H9 (cell line): ENCODE results near the gene SYNPO2. TPM values are rescaled to one million over a fixed set of nuclear protein-coding genes. Genes with fewer than 3 reads are reported as not detected.
A peak's percentile ranks its signal among the peaks of the same experiment; 100 is the strongest.

ENCODE experiments used
- DNase-seq: peaks from one replicate; pipeline ENCODE4 v3.0.0-alpha.2; 2017
- H2AFZ ChIP-seq: one replicate; pipeline ENCODE4 v1.6.1; 2013; ENCODE audit warnings: mild to moderate bottlenecking, low read length, control low read depth, moderate library complexity
- H2AK5ac ChIP-seq: 2 replicates; pipeline ENCODE4 v1.6.1; 2013; ENCODE audit warnings: low read length, control low read depth, mixed read lengths; ENCODE audit not compliant: insufficient read length
- H2BK120ac ChIP-seq: one replicate; pipeline ENCODE4 v1.6.1; 2013; ENCODE audit warnings: low read depth, mild to moderate bottlenecking, low read length, control low read depth, inconsistent platforms; ENCODE audit not compliant: poor library complexity, severe bottlenecking
- H2BK12ac ChIP-seq: 2 replicates; pipeline ENCODE4 v1.6.1; 2013; ENCODE audit warnings: low read length, control low read depth, mixed read lengths, low read depth; ENCODE audit not compliant: insufficient read length
- H2BK15ac ChIP-seq: 2 replicates; pipeline ENCODE4 v1.6.1; 2013; ENCODE audit warnings: low read depth, low read length, control low read depth
- H2BK20ac ChIP-seq: one replicate; pipeline ENCODE4 v1.6.1; 2013; ENCODE audit warnings: low read depth, mild to moderate bottlenecking, low read length, control low read depth, inconsistent platforms; ENCODE audit not compliant: poor library complexity, severe bottlenecking
- H2BK5ac ChIP-seq: 2 replicates; pipeline ENCODE4 v1.6.1; 2013; ENCODE audit warnings: low read length, control low read depth, mixed read lengths; ENCODE audit not compliant: insufficient read length
- H3K14ac ChIP-seq: 2 replicates; pipeline ENCODE4 v1.6.1; 2013; ENCODE audit warnings: low read length, control low read depth; ENCODE audit not compliant: insufficient read depth
- H3K18ac ChIP-seq: 2 replicates; pipeline ENCODE4 v1.6.1; 2013; ENCODE audit warnings: low read depth, mild to moderate bottlenecking, mixed read lengths, low read length, control low read depth; ENCODE audit not compliant: insufficient read length
- H3K23ac ChIP-seq: 2 replicates; pipeline ENCODE4 v1.6.1; 2013; ENCODE audit warnings: low read length, control low read depth, mixed read lengths, low read depth; ENCODE audit not compliant: insufficient read length
- H3K23me2 ChIP-seq: 2 replicates; pipeline ENCODE4 v1.6.1; 2013; ENCODE audit warnings: low read depth, mild to moderate bottlenecking, mixed read lengths, low read length, control low read depth; ENCODE audit not compliant: insufficient read length, poor library complexity, severe bottlenecking
- H3K27ac ChIP-seq: 2 replicates; pipeline ENCODE4 v1.5.1; 2013; ENCODE audit warnings: low read length, control low read depth, mixed read lengths, low read depth; ENCODE audit not compliant: insufficient read length
- H3K27me3 ChIP-seq: 2 replicates; pipeline ENCODE4 v1.6.1; 2013; ENCODE audit warnings: low read length, control low read depth, inconsistent platforms; ENCODE audit not compliant: insufficient read depth
- H3K4ac ChIP-seq: 2 replicates; pipeline ENCODE4 v1.6.1; 2013; ENCODE audit warnings: low read depth, mild to moderate bottlenecking, control low read depth, inconsistent platforms, low read length, moderate library complexity
- H3K4me1 ChIP-seq: 2 replicates; pipeline ENCODE4 v1.6.1; 2013; ENCODE audit warnings: low read length, control low read depth, inconsistent platforms; ENCODE audit not compliant: insufficient read depth
- H3K4me2 ChIP-seq: 2 replicates; pipeline ENCODE4 v1.6.1; 2013; ENCODE audit warnings: low read length, control low read depth, mixed read lengths; ENCODE audit not compliant: insufficient read length, insufficient read depth
- H3K56ac ChIP-seq: 2 replicates; pipeline ENCODE4 v1.6.1; 2013; ENCODE audit warnings: low read depth, mild to moderate bottlenecking, mixed read lengths, low read length, control low read depth; ENCODE audit not compliant: insufficient read length
- H3K79me1 ChIP-seq: 2 replicates; pipeline ENCODE4 v1.6.1; 2013; ENCODE audit warnings: low read depth, mild to moderate bottlenecking, moderate library complexity, low read length, control low read depth, inconsistent platforms; ENCODE audit not compliant: insufficient read depth, poor library complexity, severe bottlenecking
- H3K79me2 ChIP-seq: 2 replicates; pipeline ENCODE4 v1.6.1; 2013; ENCODE audit warnings: low read length, control low read depth, inconsistent platforms; ENCODE audit not compliant: insufficient read depth
- H3K9ac ChIP-seq: 2 replicates; pipeline ENCODE4 v1.6.1; 2013; ENCODE audit warnings: low read length, control low read depth, mixed read lengths; ENCODE audit not compliant: insufficient read length; ENCODE audit errors: extremely low read depth
- H3K9me3 ChIP-seq: one replicate; pipeline ENCODE4 v1.6.1; 2013; ENCODE audit warnings: low read depth, low read length, inconsistent platforms; ENCODE audit not compliant: control insufficient read depth
- H3T11ph ChIP-seq: one replicate; pipeline ENCODE4 v1.6.1; 2013; ENCODE audit warnings: mild to moderate bottlenecking, low read length, control low read depth, inconsistent platforms
- H4K20me1 ChIP-seq: one replicate; pipeline ENCODE4 v1.6.1; 2013; ENCODE audit not compliant: control insufficient read depth, insufficient read length, insufficient read depth
- H4K5ac ChIP-seq: 2 replicates; pipeline ENCODE4 v1.6.1; 2013; ENCODE audit warnings: low read depth, mild to moderate bottlenecking, mixed read lengths, low read length, control low read depth; ENCODE audit not compliant: insufficient read length
- H4K8ac ChIP-seq: replicated peaks from 2 replicates; pipeline ENCODE4 v1.6.1; 2013; ENCODE audit warnings: low read length, control low read depth, mixed read lengths, low read depth; ENCODE audit not compliant: insufficient read length
- H4K91ac ChIP-seq: 2 replicates; pipeline ENCODE4 v1.6.1; 2013; ENCODE audit warnings: low read depth, mild to moderate bottlenecking, moderate library complexity, mixed read lengths, low read length, control low read depth; ENCODE audit not compliant: insufficient read length
- H3K27ac Mint-ChIP-seq, 3 experiments: 2 replicates in 2 of 3; 3 replicates in 1 of 3; pipeline ENCODE4 v1.8.0; 2020 to 2021; ENCODE audit warnings: mixed read lengths in 3 of 3, mild to moderate bottlenecking in 1 of 3, moderate library complexity in 1 of 3
- H3K27me3 Mint-ChIP-seq: 2 replicates; pipeline ENCODE4 v1.8.0; 2021; ENCODE audit warnings: low read depth, mild to moderate bottlenecking, moderate library complexity, mixed read lengths
- H3K36me3 Mint-ChIP-seq, 3 experiments: 2 replicates in 2 of 3; 3 replicates in 1 of 3; pipeline ENCODE4 v1.8.0; 2020 to 2021; ENCODE audit warnings: low read depth in 3 of 3, mixed read lengths in 3 of 3; ENCODE audit not compliant: insufficient read depth in 1 of 3
- H3K4me1 Mint-ChIP-seq, 2 experiments: 2 replicates each; pipeline ENCODE4 v1.8.0; 2020; ENCODE audit warnings: mixed read lengths in 2 of 2
- H3K4me3 Mint-ChIP-seq, 2 experiments: 2 replicates in 1 of 2; 3 replicates in 1 of 2; pipeline ENCODE4 v1.8.0; 2020 to 2021; ENCODE audit warnings: mild to moderate bottlenecking in 2 of 2, mixed read lengths in 2 of 2, moderate library complexity in 1 of 2
- H3K9me3 Mint-ChIP-seq, 2 experiments: 2 replicates in 1 of 2; 3 replicates in 1 of 2; pipeline ENCODE4 v1.8.0; 2020; ENCODE audit warnings: mild to moderate bottlenecking in 2 of 2, mixed read lengths in 2 of 2, moderate library complexity in 1 of 2
- WGBS: extraction: QIAGEN DNeasy Blood & Tissue Kit; methylation state at CpG from one replicate; pipeline ENCODE4 v1.1.7; 2013; ENCODE audit warnings: missing lambda C conversion rate, low lambda C conversion rate, mixed read lengths; ENCODE audit not compliant: insufficient read length; ENCODE audit errors: extremely low coverage; 5-methylcytosine and 5-hydroxymethylcytosine counted together
- total RNA-seq: library from RNA; stranded (reverse); gene quantifications from 2 replicates; pipeline ENCODE4 v1.2.1, GENCODE V29; 2021
- TF ChIP-seq, protein P1 (sequence below): fragments of 200-600 bp; sonication (generic); conservative IDR thresholded peaks from 3 replicates; pipeline ENCODE4 v1.8.0; 2021; ENCODE audit warnings: antibody characterized with exemption, mild to moderate bottlenecking

SYNPO2 gene
- total RNA-seq, 1 experiment from 2014 or later = 1.1 TPM

DNA sequence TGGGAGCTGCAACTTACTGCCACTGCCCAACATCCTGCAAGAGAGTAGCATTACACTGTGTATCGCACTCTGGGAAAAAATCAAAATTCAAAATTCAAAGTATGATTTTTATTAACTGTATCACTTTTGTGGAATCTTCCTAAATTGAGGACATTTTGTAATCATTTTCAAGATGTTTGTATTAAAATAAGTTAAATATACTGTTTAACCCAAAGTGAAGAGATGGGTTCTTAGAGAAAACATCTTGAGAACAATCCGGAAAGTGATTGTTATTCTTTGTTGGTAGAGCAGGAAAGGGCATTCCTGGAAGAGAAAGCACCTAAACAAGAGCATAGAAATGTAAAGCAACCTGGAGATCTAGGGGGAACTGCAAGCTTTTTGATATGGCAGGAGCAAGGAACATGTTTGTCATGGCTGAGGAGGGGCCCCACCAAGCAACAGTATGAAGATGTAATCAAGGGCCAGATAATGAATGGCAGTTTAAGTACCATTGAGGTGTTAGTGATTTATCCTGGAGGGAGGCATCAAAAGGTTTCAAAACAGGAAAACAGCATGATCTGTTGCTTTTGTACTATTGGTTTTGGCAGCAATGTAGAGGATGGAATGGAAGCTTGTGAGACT is 38.7 kb upstream of the SYNPO2 start:
- H3K9me3 ChIP-seq = no peaks in the 10 kb centered on the region
- peaks cover 9% of the 10 kb centered on the region; the same call in 1 of the 2 replicates for H3K4me1 ChIP-seq
- H4K8ac ChIP-seq = no peak overlapping the region
- H3K18ac ChIP-seq = no peak overlapping the region
- H3K14ac ChIP-seq = no peak overlapping the region
- no peak overlapping the region for H2BK15ac ChIP-seq
- H3K9me3 Mint-ChIP-seq = no peaks in the 10 kb centered on the region
- H2AK5ac ChIP-seq = no peak overlapping the region
- peak overlapping the region; percentile 57 for H2BK120ac ChIP-seq
- no peaks in the 10 kb centered on the region for H3K27me3 ChIP-seq
- H2AFZ ChIP-seq = no peak overlapping the region
- H3K56ac ChIP-seq = no peak overlapping the region
- H3K23me2 ChIP-seq = peaks cover 3% of the 10 kb centered on the region
- peak overlapping the region; percentile 77 to 89 for H3K4me3 Mint-ChIP-seq
- no peaks in the 10 kb centered on the region for H4K20me1 ChIP-seq
- no peak overlapping the region for H4K5ac ChIP-seq
- no peak overlapping the region for H3T11ph ChIP-seq
- no peak overlapping the region for H3K23ac ChIP-seq
- H4K91ac ChIP-seq = no peak overlapping the region
- no peaks in the 10 kb centered on the region for H3K27me3 Mint-ChIP-seq
- H2BK20ac ChIP-seq = no peak overlapping the region
- peak overlapping the region; percentile 16 for H3K9ac ChIP-seq
- peaks cover 55 to 57% of the 10 kb centered on the region in 2 experiments for H3K4me1 Mint-ChIP-seq
- no peaks in the 10 kb centered on the region; the same call in 1 of the 2 replicates for H3K79me2 ChIP-seq
- H3K4me2 ChIP-seq = peak overlapping the region; percentile 98
- H3K4ac ChIP-seq = no peak overlapping the region
- no peak overlapping the region for H2BK5ac ChIP-seq
- no CpG with 5 or more reads among the region's 2 CpGs for WGBS
- peak overlapping the region; percentile 93 to 98 (median 98) for H3K27ac Mint-ChIP-seq
- TF ChIP-seq, protein P1, sequence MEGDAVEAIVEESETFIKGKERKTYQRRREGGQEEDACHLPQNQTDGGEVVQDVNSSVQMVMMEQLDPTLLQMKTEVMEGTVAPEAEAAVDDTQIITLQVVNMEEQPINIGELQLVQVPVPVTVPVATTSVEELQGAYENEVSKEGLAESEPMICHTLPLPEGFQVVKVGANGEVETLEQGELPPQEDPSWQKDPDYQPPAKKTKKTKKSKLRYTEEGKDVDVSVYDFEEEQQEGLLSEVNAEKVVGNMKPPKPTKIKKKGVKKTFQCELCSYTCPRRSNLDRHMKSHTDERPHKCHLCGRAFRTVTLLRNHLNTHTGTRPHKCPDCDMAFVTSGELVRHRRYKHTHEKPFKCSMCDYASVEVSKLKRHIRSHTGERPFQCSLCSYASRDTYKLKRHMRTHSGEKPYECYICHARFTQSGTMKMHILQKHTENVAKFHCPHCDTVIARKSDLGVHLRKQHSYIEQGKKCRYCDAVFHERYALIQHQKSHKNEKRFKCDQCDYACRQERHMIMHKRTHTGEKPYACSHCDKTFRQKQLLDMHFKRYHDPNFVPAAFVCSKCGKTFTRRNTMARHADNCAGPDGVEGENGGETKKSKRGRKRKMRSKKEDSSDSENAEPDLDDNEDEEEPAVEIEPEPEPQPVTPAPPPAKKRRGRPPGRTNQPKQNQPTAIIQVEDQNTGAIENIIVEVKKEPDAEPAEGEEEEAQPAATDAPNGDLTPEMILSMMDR = no peak
- peak; percentile 66 for DNase-seq
- no peak overlapping the region for H2BK12ac ChIP-seq
- H3K79me1 ChIP-seq = no peaks in the 10 kb centered on the region
- no peaks in the 10 kb centered on the region for H3K36me3 Mint-ChIP-seq
- H3K27ac ChIP-seq = peak overlapping the region; percentile 98
